ENCODE results near the gene USP54.
"Not testable (repeated sequence)": the region's sequence is repeated elsewhere in the genome, so short reads cannot be mapped to it uniquely, and the experiment has no call there.

Gene USP54

DNA sequence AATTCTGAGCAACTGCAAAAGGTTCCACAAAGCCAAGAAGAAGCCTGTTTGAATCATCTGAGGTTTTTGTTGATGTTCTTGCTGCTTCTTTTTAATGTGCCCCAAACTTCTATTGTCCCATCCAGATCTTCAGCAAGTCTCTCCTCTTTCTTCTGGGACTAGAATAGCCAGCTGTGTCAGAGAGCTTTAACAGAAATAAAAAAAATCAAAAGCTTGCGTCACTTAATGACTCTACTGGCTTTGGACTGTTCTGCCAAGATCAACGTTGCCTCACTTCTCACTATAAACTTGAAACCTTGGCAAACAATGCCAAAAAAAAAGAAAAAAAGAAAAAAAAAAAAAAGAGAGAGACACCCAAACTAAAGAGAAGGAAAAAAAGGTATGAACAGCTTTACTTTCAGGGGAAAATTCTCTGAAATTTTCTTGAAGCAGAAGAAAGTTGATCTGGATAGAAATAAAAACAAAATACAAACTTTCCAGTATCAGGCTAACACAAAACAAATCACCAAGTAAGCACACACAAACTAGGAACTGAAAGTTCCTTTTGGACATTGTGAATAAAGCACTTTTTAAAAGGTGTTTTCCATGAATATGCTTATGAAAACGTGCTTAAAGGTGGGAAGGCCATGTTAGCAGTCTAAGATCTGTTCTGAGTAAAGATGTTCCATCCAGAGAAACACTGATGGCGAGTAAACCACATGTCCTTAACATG, 14.8 kb downstream of the USP54 start (continued):
- TF ChIP-seq BCL11B (tag by site-specific recombination; IDR thresholded peaks at IDR 0.05; ENCODE audit: low read depth) (no peak), ZNF629 (tag by site-specific recombination; IDR thresholded peaks at IDR 0.05) (peak; percentile 72), ZNF433 (tag by site-specific recombination; IDR thresholded peaks at IDR 0.05; ENCODE audit: low read depth) (no peak), SCRT2 (tag by site-specific recombination; IDR thresholded peaks at IDR 0.05) (no peak), ZNF571 (tag by site-specific recombination; IDR thresholded peaks at IDR 0.05) (no peak), MYNN (tag by site-specific recombination; IDR thresholded peaks at IDR 0.05; ENCODE audit: borderline replicate concordance) (no peak), ZNF19 (tag by site-specific recombination; IDR thresholded peaks at IDR 0.05; ENCODE audit: low read depth) (no peak), ZNF600 (tag by site-specific recombination; IDR thresholded peaks at IDR 0.05) (peak; percentile 71), ZNF747 (tag by site-specific recombination; IDR thresholded peaks at IDR 0.05) (no peak), WT1 (tag by site-specific recombination; IDR thresholded peaks at IDR 0.05) (no peak), ZXDB (tag by site-specific recombination; IDR thresholded peaks at IDR 0.05) (peak; percentile 51; the same call in 1 of the 2 replicates), ZNF366 (tag by site-specific recombination; conservative IDR thresholded peaks at IDR 0.05) (no peak), ZBTB20 (tag by site-specific recombination; IDR thresholded peaks at IDR 0.05) (no peak), ZNF184 (tag by site-specific recombination; IDR thresholded peaks at IDR 0.05) (no peak), ZNF350 (tag by site-specific recombination; IDR thresholded peaks at IDR 0.05) (no peak), ZFP69B (tag by site-specific recombination; IDR thresholded peaks at IDR 0.05) (0 out of 2 replicates have a peak, but pooled peaks have one; percentile 39), TSHZ1 (tag by site-specific recombination; IDR thresholded peaks at IDR 0.05; ENCODE audit: borderline replicate concordance) (no peak), ZSCAN23 (tag by site-specific recombination; IDR thresholded peaks at IDR 0.05) (no peak), ZNF37A (tag by site-specific recombination; IDR thresholded peaks at IDR 0.05) (no peak), ZNF768 (tag by site-specific recombination; IDR thresholded peaks at IDR 0.05) (no peak), ZNF121 (tag by site-specific recombination; IDR thresholded peaks at IDR 0.05) (no peak), ZNF473 (tag by site-specific recombination; IDR thresholded peaks at IDR 0.05) (no peak), MEIS1 (CRISPR knock-in tag; IDR thresholded peaks at IDR 0.05; ENCODE audit: borderline replicate concordance) (no peak), ZNF510 (tag by site-specific recombination; IDR thresholded peaks at IDR 0.05; ENCODE audit: insufficient replicate concordance) (no peak), ZNF157 (tag by site-specific recombination; IDR thresholded peaks at IDR 0.05) (no peak), ZNF341 (tag by site-specific recombination; IDR thresholded peaks at IDR 0.05; ENCODE audit: low read depth) (no peak), KLF1 (tag by site-specific recombination; IDR thresholded peaks at IDR 0.05) (no peak), ZNF132 (tag by site-specific recombination; IDR thresholded peaks at IDR 0.05; ENCODE audit: borderline replicate concordance) (no peak)
- TF ChIP-seq, protein P1, sequence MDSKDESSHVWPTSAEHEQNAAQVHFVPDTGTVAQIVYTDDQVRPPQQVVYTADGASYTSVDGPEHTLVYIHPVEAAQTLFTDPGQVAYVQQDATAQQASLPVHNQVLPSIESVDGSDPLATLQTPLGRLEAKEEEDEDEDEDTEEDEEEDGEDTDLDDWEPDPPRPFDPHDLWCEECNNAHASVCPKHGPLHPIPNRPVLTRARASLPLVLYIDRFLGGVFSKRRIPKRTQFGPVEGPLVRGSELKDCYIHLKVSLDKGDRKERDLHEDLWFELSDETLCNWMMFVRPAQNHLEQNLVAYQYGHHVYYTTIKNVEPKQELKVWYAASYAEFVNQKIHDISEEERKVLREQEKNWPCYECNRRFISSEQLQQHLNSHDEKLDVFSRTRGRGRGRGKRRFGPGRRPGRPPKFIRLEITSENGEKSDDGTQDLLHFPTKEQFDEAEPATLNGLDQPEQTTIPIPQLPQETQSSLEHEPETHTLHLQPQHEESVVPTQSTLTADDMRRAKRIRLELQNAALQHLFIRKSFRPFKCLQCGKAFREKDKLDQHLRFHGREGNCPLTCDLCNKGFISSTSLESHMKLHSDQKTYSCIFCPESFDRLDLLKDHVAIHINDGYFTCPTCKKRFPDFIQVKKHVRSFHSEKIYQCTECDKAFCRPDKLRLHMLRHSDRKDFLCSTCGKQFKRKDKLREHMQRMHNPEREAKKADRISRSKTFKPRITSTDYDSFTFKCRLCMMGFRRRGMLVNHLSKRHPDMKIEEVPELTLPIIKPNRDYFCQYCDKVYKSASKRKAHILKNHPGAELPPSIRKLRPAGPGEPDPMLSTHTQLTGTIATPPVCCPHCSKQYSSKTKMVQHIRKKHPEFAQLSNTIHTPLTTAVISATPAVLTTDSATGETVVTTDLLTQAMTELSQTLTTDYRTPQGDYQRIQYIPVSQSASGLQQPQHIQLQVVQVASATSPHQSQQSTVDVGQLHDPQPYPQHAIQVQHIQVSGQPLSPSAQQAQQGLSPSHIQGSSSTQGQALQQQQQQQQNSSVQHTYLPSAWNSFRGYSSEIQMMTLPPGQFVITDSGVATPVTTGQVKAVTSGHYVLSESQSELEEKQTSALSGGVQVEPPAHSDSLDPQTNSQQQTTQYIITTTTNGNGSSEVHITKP (tag by site-specific recombination; IDR thresholded peaks at IDR 0.05): peak; percentile 39

DNA sequence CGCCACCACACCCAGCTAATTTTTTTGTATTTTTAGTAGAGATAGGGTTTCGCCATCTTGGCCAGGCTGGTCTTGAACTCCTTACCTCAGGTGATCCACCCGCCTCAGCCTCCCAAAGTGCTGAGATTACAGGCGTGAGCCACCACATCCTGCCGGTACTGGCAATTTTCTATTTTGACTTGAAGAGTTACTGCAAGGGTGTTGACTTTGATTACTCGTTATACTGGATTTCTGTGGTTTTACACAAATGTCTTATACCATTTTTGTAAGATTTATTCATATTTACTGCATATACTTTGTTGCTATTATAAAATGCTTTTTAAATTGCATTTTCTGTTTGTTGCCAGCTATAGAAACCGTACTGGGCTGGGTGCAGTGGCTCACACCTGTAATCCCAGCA, 24.1 kb downstream of the USP54 start:
- peaks cover 3 to 11% of the 10 kb centered on the region in 2 experiments; a peak in 2 of 3 replicates for H3K36me3 ChIP-seq (ENCODE audit: control insufficient read depth in 2 of 2, insufficient read depth in 1 of 2, low read length in 2 of 2)
- H3K9me3 ChIP-seq (ENCODE audit: control insufficient read depth, insufficient read depth, low read depth, low read length); H3K4me1 ChIP-seq (ENCODE audit: control insufficient read depth, insufficient read depth, low read length); H3K4me3 ChIP-seq (ENCODE audit: low read depth, low read length); POLR2A ChIA-PET; H3K27ac ChIP-seq (ENCODE audit: extremely low read depth, low read depth, low read length); CTCF ChIA-PET: not testable (repeated sequence)

All from HEK293 (cell line).